ENCODE results near the gene CCDC71L. TPM values are rescaled to one million over a fixed set of nuclear protein-coding genes. Genes with fewer than 3 reads are reported as not detected.

CCDC71L gene
- total and polyA plus RNA-seq, 2 donors (not counting 3 experiments of a cell fraction or from before 2014, with no cell fraction given), result 60.3 to 62.5 TPM

- no TSS peak for BruUV-seq (replicated peaks)
Measured at GRCh38 chr7:106608661-106609060, 52.3 kb downstream of the CCDC71L start.

More at GRCh38 chr7:106608661-106609060, 52.3 kb downstream of the CCDC71L start:
- no peak overlapping the region for H3K4me3 ChIP-seq (replicated peaks in 1 of 3; ENCODE audit: insufficient read depth in 1 of 3, low read depth in 1 of 3, low read length in 3 of 3)
- H3K36me3 ChIP-seq (ENCODE audit: control insufficient read depth in 2 of 2, extremely low read depth in 1 of 2, insufficient read depth in 2 of 2, low read length in 2 of 2), result no peaks in the 10 kb centered on the region
- no peak for TF ChIP-seq POLR2AphosphoS5 (IDR thresholded peaks at IDR 0.05; ENCODE audit: insufficient read depth, low read depth, low read length)
- no peak for TF ChIP-seq GATA2 (IDR thresholded peaks at IDR 0.05; ENCODE audit: insufficient read depth, insufficient read length, low read depth, low read length)
- no peak for TF ChIP-seq MYC (IDR thresholded peaks at IDR 0.05; ENCODE audit: low read depth, low read length)
- TF ChIP-seq POLR2A (IDR thresholded peaks at IDR 0.05; ENCODE audit: low read depth, low read length), result no peak
- TF ChIP-seq JUN (IDR thresholded peaks at IDR 0.05; ENCODE audit: borderline replicate concordance, insufficient read depth, insufficient read length, low read depth), result no peak
- TF ChIP-seq EZH2 (IDR thresholded peaks at IDR 0.05; ENCODE audit: borderline replicate concordance, low read depth, low read length, severe bottlenecking), result no peak
- TF ChIP-seq CTCF (IDR thresholded peaks at IDR 0.05; ENCODE audit: extremely low read depth in 1 of 2, insufficient read depth in 1 of 2, low read depth in 1 of 2, low read length in 2 of 2), result no peak
- TF ChIP-seq MAX (IDR thresholded peaks at IDR 0.05; ENCODE audit: insufficient read depth, insufficient read length), result no peak
- TF ChIP-seq FOS (IDR thresholded peaks at IDR 0.05; ENCODE audit: borderline replicate concordance, insufficient read depth, low read length), result no peak
- H3K9me3 ChIP-seq (replicated peaks; ENCODE audit: control insufficient read depth, insufficient read depth, low read length), result no peaks in the 10 kb centered on the region
- CTCF ChIA-PET, result interaction anchor here (1.4 to 2.2 kb wide), 4 partner anchors 10 to 66 kb away, joined by 3 to 10 read pairs (median 8); no protein-coding TSS in a partner anchor
- dilution Hi-C loops (cut with MboI; ENCODE audit: extremely low pct_ligation_motif_present, low sequenced_read_pairs) (no loop called here), intact Hi-C loops (cut with micrococcal nuclease) (loop anchor here (1.0 to 5.0 kb wide), 6 partner anchors 10 to 129 kb away; no protein-coding TSS in a partner anchor)
- H3K9ac ChIP-seq (replicated peaks; ENCODE audit: extremely low read depth, insufficient read depth, low read length), result no peak overlapping the region
- H3K27ac ChIP-seq (ENCODE audit: insufficient read depth, low read depth, low read length), result peak overlapping the region; percentile 88
- no peak overlapping the region for H3K4me2 ChIP-seq (ENCODE audit: insufficient read depth, low read length)
- peaks cover 20% of the 10 kb centered on the region for H3K4me1 ChIP-seq (ENCODE audit: control insufficient read depth, extremely low read depth, insufficient read depth, low read length)
- H3K79me2 ChIP-seq (ENCODE audit: control insufficient read depth, insufficient read depth, low read length), result no peaks in the 10 kb centered on the region
- no peaks in the 10 kb centered on the region for H4K20me1 ChIP-seq (replicated peaks; ENCODE audit: control insufficient read depth, extremely low read depth, insufficient read depth, low read length)
- POLR2A ChIA-PET, result interaction anchor here (0.8 kb wide), 1 partner anchor 70 kb away, joined by 3 read pairs; no protein-coding TSS in a partner anchor
- peak overlapping the region; percentile 84 for H2AFZ ChIP-seq (ENCODE audit: low read depth, low read length)
- H3K9me1 ChIP-seq (replicated peaks; ENCODE audit: control insufficient read depth, extremely low read depth, insufficient read depth, low read length), result no peaks in the 10 kb centered on the region
- FAIRE-seq (no peak), DNase-seq (ENCODE audit: low read depth, low spot score) (no peak)
- no peaks in the 10 kb centered on the region for H3K27me3 ChIP-seq (ENCODE audit: control insufficient read depth in 2 of 2, insufficient read depth in 2 of 2, low read length in 2 of 2)

Other genes starting within 250 kb of the CCDC71L start
- 4.9 and 6.2 TPM in 2 replicates for gene PIK3CG, start 204.1 kb upstream of the CCDC71L start, total RNA-seq
- gene PIK3CG, start 204.1 kb upstream of the CCDC71L start, polyA plus RNA-seq, result 0.81 and 1.2 TPM in 2 replicates